Kasumi-1 (cell line): ENCODE data around the gene BOK.
"Not testable (repeated sequence)": the region's sequence is repeated elsewhere in the genome, so short reads cannot be mapped to it uniquely, and the experiment has no call there.

ENCODE experiments used
- DNase-seq, 2 experiments: peaks; one replicate each; lab custom pipeline; 2025; lab: John Stamatoyannopoulos, UW

Gene BOK

GRCh38 chr2:241572915-241573651, 14.5 kb downstream of the BOK start:
- DNase-seq, result not testable (repeated sequence)

- no peak for DNase-seq
Measured at GRCh38 chr2:241573741-241574140, 15.2 kb downstream of the BOK start.

- no peak for DNase-seq
Measured at GRCh38 chr2:241574911-241575623, 16.5 kb downstream of the BOK start.

- DNase-seq, result no peak
Measured at GRCh38 chr2:241575624-241576292, 17.2 kb downstream of the BOK start.

- no peak for DNase-seq
Measured at GRCh38 chr2:241576293-241576654, 17.7 kb downstream of the BOK start.

GRCh38 chr2:241577413-241578122, 19.0 kb downstream of the BOK start:
- no peak for DNase-seq

- no peak for DNase-seq
Measured at GRCh38 chr2:241579281-241579680, 20.7 kb downstream of the BOK start.

GRCh38 chr2:241582328-241582727, 23.8 kb downstream of the BOK start:
- no peak for DNase-seq

GRCh38 chr2:241582806-241583205, 24.3 kb downstream of the BOK start:
- DNase-seq, result no peak

GRCh38 chr2:241584436-241584835, 25.9 kb downstream of the BOK start:
- no peak for DNase-seq

GRCh38 chr2:241586564-241587264, 28.2 kb downstream of the BOK start:
- no peak for DNase-seq

- not testable (repeated sequence) for DNase-seq
Measured at GRCh38 chr2:241589863-241590262, 31.3 kb downstream of the BOK start.

GRCh38 chr2:241590496-241591455, 32.2 kb downstream of the BOK start:
- not testable (repeated sequence) for DNase-seq

- no peak for DNase-seq
Measured at GRCh38 chr2:241592126-241592845, 33.7 kb downstream of the BOK start.

GRCh38 chr2:241593271-241593670, 34.7 kb downstream of the BOK start:
- DNase-seq, result no peak

GRCh38 chr2:241595600-241596140, 37.1 kb downstream of the BOK start:
- DNase-seq, result peak in 1 of 2 experiments; percentile 6

- DNase-seq, result no peak
Measured at GRCh38 chr2:241597561-241597960, 39.0 kb downstream of the BOK start.

- no peak for DNase-seq
Measured at GRCh38 chr2:241598061-241598460, 39.5 kb downstream of the BOK start.

GRCh38 chr2:241598487-241598886, 39.9 kb downstream of the BOK start:
- DNase-seq, result no peak

GRCh38 chr2:241599615-241600014, 41.1 kb downstream of the BOK start:
- no peak for DNase-seq
